Ishikawa (cell line): ENCODE data around the gene LMTK2.

Experiments
- CEBPB ChIP-seq: IDR thresholded peaks from 2 replicates; pipeline ENCODE4 v1.6.1; 2012
- CREB1 ChIP-seq: IDR thresholded peaks from 2 replicates; pipeline ENCODE4 v1.6.1; 2012; ENCODE audit warnings: low read depth
- EGR1 ChIP-seq: IDR thresholded peaks from 2 replicates; pipeline ENCODE4 v1.6.1; 2012
- EP300 ChIP-seq: IDR thresholded peaks from 2 replicates; pipeline ENCODE4 v1.6.1; 2012; ENCODE audit warnings: borderline replicate concordance
- FOXM1 ChIP-seq: IDR thresholded peaks from 2 replicates; pipeline ENCODE4 v1.6.1; 2012; ENCODE audit warnings: low read depth, borderline replicate concordance
- MAX ChIP-seq: IDR thresholded peaks from 2 replicates; pipeline ENCODE4 v1.6.1; 2012
- NFIC ChIP-seq: IDR thresholded peaks from 2 replicates; pipeline ENCODE4 v1.6.1; 2012
- RAD21 ChIP-seq: IDR thresholded peaks from 2 replicates; pipeline ENCODE4 v1.6.1; 2012; ENCODE audit warnings: low read depth
- REST ChIP-seq: IDR thresholded peaks from 2 replicates; pipeline ENCODE4 v1.6.1; 2012; ENCODE audit warnings: low read depth, mild to moderate bottlenecking
- TAF1 ChIP-seq: IDR thresholded peaks from 2 replicates; pipeline ENCODE4 v1.6.1; 2012; ENCODE audit warnings: low read depth, mild to moderate bottlenecking
- TCF12 ChIP-seq: IDR thresholded peaks from 2 replicates; pipeline ENCODE4 v1.6.1; 2012; ENCODE audit warnings: low read depth
- TEAD4 ChIP-seq: IDR thresholded peaks from 2 replicates; pipeline ENCODE4 v1.6.1; 2012
- USF1 ChIP-seq: IDR thresholded peaks from 2 replicates; pipeline ENCODE4 v1.6.1; 2012
- YY1 ChIP-seq: IDR thresholded peaks from 2 replicates; pipeline ENCODE4 v1.6.1; 2012; ENCODE audit warnings: low read depth
- ZBTB7A ChIP-seq: IDR thresholded peaks from 2 replicates; pipeline ENCODE4 v1.6.1; 2012; ENCODE audit warnings: low read depth

Gene LMTK2

GRCh38 chr7:98254951-98255610 is 148.4 kb downstream of the LMTK2 start:
- TF ChIP-seq RAD21, result no peak
- no peak for TF ChIP-seq ZBTB7A
- TF ChIP-seq EP300, result no peak
- no peak for TF ChIP-seq YY1
- TF ChIP-seq USF1, result no peak
- TF ChIP-seq NFIC, result no peak
- no peak for TF ChIP-seq CREB1
- TF ChIP-seq EGR1, result no peak
- TF ChIP-seq FOXM1, result no peak
- TF ChIP-seq TEAD4, result no peak
- TF ChIP-seq TAF1, result no peak
- no peak for TF ChIP-seq MAX
- no peak for TF ChIP-seq CEBPB
- TF ChIP-seq TCF12, result no peak
- TF ChIP-seq REST, result no peak

- no peak for TF ChIP-seq YY1
- TF ChIP-seq TCF12, result no peak
- no peak for TF ChIP-seq NFIC
- no peak for TF ChIP-seq ZBTB7A
Observed at GRCh38 chr7:98256431-98256830, 149.8 kb downstream of the LMTK2 start.

- TF ChIP-seq EGR1, result no peak
- no peak for TF ChIP-seq USF1
- no peak for TF ChIP-seq TCF12
- TF ChIP-seq REST, result no peak
- no peak for TF ChIP-seq CREB1
- TF ChIP-seq FOXM1, result no peak
- TF ChIP-seq RAD21, result no peak
Observed at GRCh38 chr7:98257701-98258100, 151.0 kb downstream of the LMTK2 start.
